K562 (cell line): Measurements from ENCODE around the gene ADK.

ENCODE experiments used
- CHD2 ChIP-seq: IDR thresholded peaks from 2 replicates; pipeline ENCODE4 v1.6.1; 2011; ENCODE audit warnings: low read depth, low read length
- EP300 ChIP-seq: IDR thresholded peaks from 2 replicates; pipeline ENCODE4 v1.6.1; 2012; ENCODE audit warnings: low read length, improper control_type of control experiment
- GATAD2A ChIP-seq: fragments of 450-650 bp; IDR thresholded peaks from 2 replicates; pipeline ENCODE4 v1.6.1; 2017
- HDAC6 ChIP-seq: IDR thresholded peaks from 2 replicates; pipeline ENCODE4 v1.6.1; 2012; ENCODE audit warnings: low read depth, mild to moderate bottlenecking, control low read depth, inconsistent platforms, low read length, moderate library complexity
- SIX5 ChIP-seq, 2 experiments: IDR thresholded peaks; 2 replicates each; pipeline ENCODE4 v1.6.1; 2011; ENCODE audit warnings: low read length in 2 of 2, borderline replicate concordance in 1 of 2, low read depth in 1 of 2, mild to moderate bottlenecking in 1 of 2, moderate library complexity in 1 of 2; ENCODE audit not compliant: insufficient read depth in 1 of 2
- SMARCA5 ChIP-seq: fragments of 450-650 bp; IDR thresholded peaks from 2 replicates; pipeline ENCODE4 v1.6.1; 2016
- TCF7 ChIP-seq: sonication (generic); IDR thresholded peaks from 2 replicates; pipeline ENCODE4 v1.6.1; 2016; ENCODE audit warnings: antibody characterized with exemption, borderline replicate concordance
- ZFX ChIP-seq: sonication (generic); formaldehyde crosslinking; IDR thresholded peaks from 2 replicates; pipeline ENCODE4 v1.8.0; 2022; ENCODE audit warnings: mild to moderate bottlenecking, missing genetic modification reagents, moderate library complexity
- ZKSCAN1 ChIP-seq: fragments of 150-350 bp; IDR thresholded peaks from 2 replicates; pipeline ENCODE4 v1.6.1; 2016; ENCODE audit warnings: low read depth, low read length
- TF ChIP-seq, protein P1 (sequence below), 3 experiments: IDR thresholded peaks in 2 of 3; conservative IDR thresholded peaks in 1 of 3; 2 replicates each; pipeline ENCODE4 v1.5.1; 2011 to 2012; ENCODE audit warnings: low read length in 3 of 3, mild to moderate bottlenecking in 3 of 3, control low read depth in 2 of 3, improper control_type of control experiment in 1 of 3, inconsistent platforms in 1 of 3, low read depth in 1 of 3, mixed read lengths in 1 of 3, moderate library complexity in 1 of 3; ENCODE audit not compliant: insufficient read depth in 2 of 3

GRCh38 chr10:74174521-74174920 lies 23.5 kb downstream of the ADK start:
- TF ChIP-seq CHD2 (no peak), SMARCA5 (no peak), TCF7 (no peak), GATAD2A (no peak), HDAC6 (no peak), EP300 (no peak), ZKSCAN1 (no peak), SIX5 (IDR thresholded peaks at IDR 0.05; ENCODE audit: borderline replicate concordance in 1 of 2, insufficient read depth in 1 of 2, low read depth in 1 of 2, low read length in 2 of 2) (no peak), ZFX (no peak)
- TF ChIP-seq, protein P1, sequence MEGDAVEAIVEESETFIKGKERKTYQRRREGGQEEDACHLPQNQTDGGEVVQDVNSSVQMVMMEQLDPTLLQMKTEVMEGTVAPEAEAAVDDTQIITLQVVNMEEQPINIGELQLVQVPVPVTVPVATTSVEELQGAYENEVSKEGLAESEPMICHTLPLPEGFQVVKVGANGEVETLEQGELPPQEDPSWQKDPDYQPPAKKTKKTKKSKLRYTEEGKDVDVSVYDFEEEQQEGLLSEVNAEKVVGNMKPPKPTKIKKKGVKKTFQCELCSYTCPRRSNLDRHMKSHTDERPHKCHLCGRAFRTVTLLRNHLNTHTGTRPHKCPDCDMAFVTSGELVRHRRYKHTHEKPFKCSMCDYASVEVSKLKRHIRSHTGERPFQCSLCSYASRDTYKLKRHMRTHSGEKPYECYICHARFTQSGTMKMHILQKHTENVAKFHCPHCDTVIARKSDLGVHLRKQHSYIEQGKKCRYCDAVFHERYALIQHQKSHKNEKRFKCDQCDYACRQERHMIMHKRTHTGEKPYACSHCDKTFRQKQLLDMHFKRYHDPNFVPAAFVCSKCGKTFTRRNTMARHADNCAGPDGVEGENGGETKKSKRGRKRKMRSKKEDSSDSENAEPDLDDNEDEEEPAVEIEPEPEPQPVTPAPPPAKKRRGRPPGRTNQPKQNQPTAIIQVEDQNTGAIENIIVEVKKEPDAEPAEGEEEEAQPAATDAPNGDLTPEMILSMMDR (IDR thresholded peaks at IDR 0.05 in 2 of 3, conservative IDR thresholded peaks at IDR 0.05 in 1 of 3; ENCODE audit: insufficient read depth in 2 of 3, low read depth in 1 of 3, low read length in 3 of 3) = no peak
